NCI-H524 (cell line): Measurements from ENCODE around the gene UGT1A6.
"Not testable (repeated sequence)": the region's sequence is repeated elsewhere in the genome, so short reads cannot be mapped to it uniquely, and the experiment has no call there.

ENCODE experiments used
- DNase-seq, 2 experiments: peaks; one replicate each; lab custom pipeline; 2025; lab: John Stamatoyannopoulos, UW

The UGT1A6 gene

GRCh38 chr2:233728723-233729301 lies 36.1 kb downstream of the UGT1A6 start, which contains the start of gene UGT1A3:
TSS of gene UGT1A3 (plus strand) at chr2:233729042. CDS start at chr2:233729127, 85 bp downstream.
- DNase-seq: no peak

GRCh38 chr2:233736868-233737653 lies 44.4 kb downstream of the UGT1A6 start:
- not testable (repeated sequence) for DNase-seq

- no peak for DNase-seq
These were observed 48.2 kb downstream of the UGT1A6 start for GRCh38 chr2:233740870-233741269.

GRCh38 chr2:233743464-233744259 lies 51.0 kb downstream of the UGT1A6 start:
- DNase-seq: no peak

GRCh38 chr2:233745073-233745755 lies 52.5 kb downstream of the UGT1A6 start:
- no peak for DNase-seq

GRCh38 chr2:233745838-233746237 lies 53.1 kb downstream of the UGT1A6 start:
- not testable (repeated sequence) for DNase-seq

- no peak for DNase-seq
These were observed 54.0 kb downstream of the UGT1A6 start for GRCh38 chr2:233746475-233747282.

- no peak for DNase-seq
These were observed 54.5 kb downstream of the UGT1A6 start for GRCh38 chr2:233747283-233747544.

GRCh38 chr2:233750689-233751088 lies 58.0 kb downstream of the UGT1A6 start:
- DNase-seq: not testable (repeated sequence)

- DNase-seq: not testable (repeated sequence)
These were observed 58.7 kb downstream of the UGT1A6 start for GRCh38 chr2:233751212-233752009.

- no peak for DNase-seq
These were observed 62.4 kb downstream of the UGT1A6 start for GRCh38 chr2:233754872-233755611.

- DNase-seq: no peak
These were observed 63.9 kb downstream of the UGT1A6 start for GRCh38 chr2:233756429-233757081.

GRCh38 chr2:233758141-233758540 lies 65.5 kb downstream of the UGT1A6 start:
- no peak for DNase-seq

GRCh38 chr2:233758849-233759248 lies 66.2 kb downstream of the UGT1A6 start:
- DNase-seq: no peak

- no peak for DNase-seq
These were observed 67.4 kb downstream of the UGT1A6 start, which contains the start of gene UGT1A1 for GRCh38 chr2:233760043-233760442. TSS of gene UGT1A1 (plus strand) at chr2:233760270. CDS start at chr2:233760288, 18 bp downstream.

- no peak for DNase-seq
These were observed 68.5 kb downstream of the UGT1A6 start for GRCh38 chr2:233761040-233761769.

- DNase-seq: no peak
These were observed 71.6 kb downstream of the UGT1A6 start for GRCh38 chr2:233764264-233764663.

GRCh38 chr2:233764761-233765160 lies 72.1 kb downstream of the UGT1A6 start:
- no peak for DNase-seq

GRCh38 chr2:233766416-233766815 lies 73.7 kb downstream of the UGT1A6 start:
- DNase-seq: no peak
